H9 (cell line): ENCODE data around the gene KCNIP4. TPM values are rescaled to one million over a fixed set of nuclear protein-coding genes. Genes with fewer than 3 reads are reported as not detected.

Source experiments
- DNase-seq: peaks from one replicate; pipeline ENCODE4 v3.0.0-alpha.2; 2017
- H2AFZ ChIP-seq: one replicate; pipeline ENCODE4 v1.6.1; 2013; ENCODE audit warnings: mild to moderate bottlenecking, low read length, control low read depth, moderate library complexity
- H2AK5ac ChIP-seq: 2 replicates; pipeline ENCODE4 v1.6.1; 2013; ENCODE audit warnings: low read length, control low read depth, mixed read lengths; ENCODE audit not compliant: insufficient read length
- H2BK120ac ChIP-seq: one replicate; pipeline ENCODE4 v1.6.1; 2013; ENCODE audit warnings: low read depth, mild to moderate bottlenecking, low read length, control low read depth, inconsistent platforms; ENCODE audit not compliant: poor library complexity, severe bottlenecking
- H2BK12ac ChIP-seq: 2 replicates; pipeline ENCODE4 v1.6.1; 2013; ENCODE audit warnings: low read length, control low read depth, mixed read lengths, low read depth; ENCODE audit not compliant: insufficient read length
- H2BK15ac ChIP-seq: 2 replicates; pipeline ENCODE4 v1.6.1; 2013; ENCODE audit warnings: low read depth, low read length, control low read depth
- H2BK20ac ChIP-seq: one replicate; pipeline ENCODE4 v1.6.1; 2013; ENCODE audit warnings: low read depth, mild to moderate bottlenecking, low read length, control low read depth, inconsistent platforms; ENCODE audit not compliant: poor library complexity, severe bottlenecking
- H2BK5ac ChIP-seq: 2 replicates; pipeline ENCODE4 v1.6.1; 2013; ENCODE audit warnings: low read length, control low read depth, mixed read lengths; ENCODE audit not compliant: insufficient read length
- H3K14ac ChIP-seq: 2 replicates; pipeline ENCODE4 v1.6.1; 2013; ENCODE audit warnings: low read length, control low read depth; ENCODE audit not compliant: insufficient read depth
- H3K18ac ChIP-seq: 2 replicates; pipeline ENCODE4 v1.6.1; 2013; ENCODE audit warnings: low read depth, mild to moderate bottlenecking, mixed read lengths, low read length, control low read depth; ENCODE audit not compliant: insufficient read length
- H3K23ac ChIP-seq: 2 replicates; pipeline ENCODE4 v1.6.1; 2013; ENCODE audit warnings: low read length, control low read depth, mixed read lengths, low read depth; ENCODE audit not compliant: insufficient read length
- H3K23me2 ChIP-seq: 2 replicates; pipeline ENCODE4 v1.6.1; 2013; ENCODE audit warnings: low read depth, mild to moderate bottlenecking, mixed read lengths, low read length, control low read depth; ENCODE audit not compliant: insufficient read length, poor library complexity, severe bottlenecking
- H3K27ac ChIP-seq: 2 replicates; pipeline ENCODE4 v1.5.1; 2013; ENCODE audit warnings: low read length, control low read depth, mixed read lengths, low read depth; ENCODE audit not compliant: insufficient read length
- H3K27me3 ChIP-seq: 2 replicates; pipeline ENCODE4 v1.6.1; 2013; ENCODE audit warnings: low read length, control low read depth, inconsistent platforms; ENCODE audit not compliant: insufficient read depth
- H3K4ac ChIP-seq: 2 replicates; pipeline ENCODE4 v1.6.1; 2013; ENCODE audit warnings: low read depth, mild to moderate bottlenecking, control low read depth, inconsistent platforms, low read length, moderate library complexity
- H3K4me1 ChIP-seq: 2 replicates; pipeline ENCODE4 v1.6.1; 2013; ENCODE audit warnings: low read length, control low read depth, inconsistent platforms; ENCODE audit not compliant: insufficient read depth
- H3K4me2 ChIP-seq: 2 replicates; pipeline ENCODE4 v1.6.1; 2013; ENCODE audit warnings: low read length, control low read depth, mixed read lengths; ENCODE audit not compliant: insufficient read length, insufficient read depth
- H3K56ac ChIP-seq: 2 replicates; pipeline ENCODE4 v1.6.1; 2013; ENCODE audit warnings: low read depth, mild to moderate bottlenecking, mixed read lengths, low read length, control low read depth; ENCODE audit not compliant: insufficient read length
- H3K79me1 ChIP-seq: 2 replicates; pipeline ENCODE4 v1.6.1; 2013; ENCODE audit warnings: low read depth, mild to moderate bottlenecking, moderate library complexity, low read length, control low read depth, inconsistent platforms; ENCODE audit not compliant: insufficient read depth, poor library complexity, severe bottlenecking
- H3K79me2 ChIP-seq: 2 replicates; pipeline ENCODE4 v1.6.1; 2013; ENCODE audit warnings: low read length, control low read depth, inconsistent platforms; ENCODE audit not compliant: insufficient read depth
- H3K9ac ChIP-seq: 2 replicates; pipeline ENCODE4 v1.6.1; 2013; ENCODE audit warnings: low read length, control low read depth, mixed read lengths; ENCODE audit not compliant: insufficient read length; ENCODE audit errors: extremely low read depth
- H3K9me3 ChIP-seq: one replicate; pipeline ENCODE4 v1.6.1; 2013; ENCODE audit warnings: low read depth, low read length, inconsistent platforms; ENCODE audit not compliant: control insufficient read depth
- H3T11ph ChIP-seq: one replicate; pipeline ENCODE4 v1.6.1; 2013; ENCODE audit warnings: mild to moderate bottlenecking, low read length, control low read depth, inconsistent platforms
- H4K20me1 ChIP-seq: one replicate; pipeline ENCODE4 v1.6.1; 2013; ENCODE audit not compliant: control insufficient read depth, insufficient read length, insufficient read depth
- H4K5ac ChIP-seq: 2 replicates; pipeline ENCODE4 v1.6.1; 2013; ENCODE audit warnings: low read depth, mild to moderate bottlenecking, mixed read lengths, low read length, control low read depth; ENCODE audit not compliant: insufficient read length
- H4K8ac ChIP-seq: replicated peaks from 2 replicates; pipeline ENCODE4 v1.6.1; 2013; ENCODE audit warnings: low read length, control low read depth, mixed read lengths, low read depth; ENCODE audit not compliant: insufficient read length
- H4K91ac ChIP-seq: 2 replicates; pipeline ENCODE4 v1.6.1; 2013; ENCODE audit warnings: low read depth, mild to moderate bottlenecking, moderate library complexity, mixed read lengths, low read length, control low read depth; ENCODE audit not compliant: insufficient read length
- H3K27ac Mint-ChIP-seq, 3 experiments: 2 replicates in 2 of 3; 3 replicates in 1 of 3; pipeline ENCODE4 v1.8.0; 2020 to 2021; ENCODE audit warnings: mixed read lengths in 3 of 3, mild to moderate bottlenecking in 1 of 3, moderate library complexity in 1 of 3
- H3K27me3 Mint-ChIP-seq: 2 replicates; pipeline ENCODE4 v1.8.0; 2021; ENCODE audit warnings: low read depth, mild to moderate bottlenecking, moderate library complexity, mixed read lengths
- H3K36me3 Mint-ChIP-seq, 3 experiments: 2 replicates in 2 of 3; 3 replicates in 1 of 3; pipeline ENCODE4 v1.8.0; 2020 to 2021; ENCODE audit warnings: low read depth in 3 of 3, mixed read lengths in 3 of 3; ENCODE audit not compliant: insufficient read depth in 1 of 3
- H3K4me1 Mint-ChIP-seq, 2 experiments: 2 replicates each; pipeline ENCODE4 v1.8.0; 2020; ENCODE audit warnings: mixed read lengths in 2 of 2
- H3K4me3 Mint-ChIP-seq, 2 experiments: 2 replicates in 1 of 2; 3 replicates in 1 of 2; pipeline ENCODE4 v1.8.0; 2020 to 2021; ENCODE audit warnings: mild to moderate bottlenecking in 2 of 2, mixed read lengths in 2 of 2, moderate library complexity in 1 of 2
- H3K9me3 Mint-ChIP-seq, 2 experiments: 2 replicates in 1 of 2; 3 replicates in 1 of 2; pipeline ENCODE4 v1.8.0; 2020; ENCODE audit warnings: mild to moderate bottlenecking in 2 of 2, mixed read lengths in 2 of 2, moderate library complexity in 1 of 2
- WGBS: extraction: QIAGEN DNeasy Blood & Tissue Kit; methylation state at CpG from one replicate; pipeline ENCODE4 v1.1.7; 2013; ENCODE audit warnings: missing lambda C conversion rate, low lambda C conversion rate, mixed read lengths; ENCODE audit not compliant: insufficient read length; ENCODE audit errors: extremely low coverage; 5-methylcytosine and 5-hydroxymethylcytosine counted together
- total RNA-seq: library from RNA; stranded (reverse); gene quantifications from 2 replicates; pipeline ENCODE4 v1.2.1, GENCODE V29; 2021
- TF ChIP-seq, protein P1 (sequence below): fragments of 200-600 bp; sonication (generic); conservative IDR thresholded peaks from 3 replicates; pipeline ENCODE4 v1.8.0; 2021; ENCODE audit warnings: antibody characterized with exemption, mild to moderate bottlenecking

Gene KCNIP4
- total RNA-seq, 1 experiment from 2014 or later: not detected

DNA sequence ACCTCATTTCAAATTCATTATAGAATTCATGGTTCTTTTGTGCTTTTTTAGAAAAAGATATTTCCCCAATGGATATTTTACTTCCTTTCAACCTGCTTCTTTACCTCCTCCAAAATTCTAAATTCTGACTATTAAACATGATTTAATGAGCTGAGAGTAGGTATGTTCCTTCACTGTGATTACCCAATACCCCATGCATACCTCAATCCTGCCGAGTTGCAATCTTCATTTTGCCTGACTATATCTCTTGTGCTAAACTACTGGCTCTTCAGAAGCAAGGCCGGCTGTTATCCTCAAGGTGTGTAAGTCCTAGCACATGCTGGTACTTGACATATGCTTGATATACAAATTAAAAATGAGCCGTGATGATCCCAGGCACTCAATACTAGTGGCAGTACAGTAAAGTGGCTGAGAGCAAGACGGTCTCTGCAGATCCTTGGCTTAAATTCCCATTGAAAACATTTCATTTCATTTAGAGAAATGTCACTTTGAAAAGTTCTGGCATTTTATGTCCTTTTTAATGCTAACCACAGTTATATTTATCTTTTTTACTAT is 320.4 kb downstream of the KCNIP4 start:
- no CpG with 5 or more reads among the region's 4 CpGs for WGBS
- H3K79me2 ChIP-seq: no peaks in the 10 kb centered on the region
- H3K4ac ChIP-seq: no peak overlapping the region
- no peak overlapping the region for H4K8ac ChIP-seq
- H4K5ac ChIP-seq: no peak overlapping the region
- Mint-ChIP-seq H3K36me3 (0 out of 7 replicates have a peak, but pooled peaks cover 0 to 2% (median 0%) of the 10 kb centered on the region in 3 experiments), H3K27me3 (no peaks in the 10 kb centered on the region; the same call in 1 of the 2 replicates), H3K9me3 (no peaks in the 10 kb centered on the region), H3K27ac (no peak overlapping the region), H3K4me3 (no peak overlapping the region), H3K4me1 (0 out of 4 replicates have a peak, but pooled peaks cover 0 to 2% of the 10 kb centered on the region in 2 experiments)
- H2BK20ac ChIP-seq: no peak overlapping the region
- no peak for DNase-seq
- H3K79me1 ChIP-seq: no peaks in the 10 kb centered on the region
- no peak overlapping the region for H4K91ac ChIP-seq
- H3T11ph ChIP-seq: no peak overlapping the region
- H4K20me1 ChIP-seq: no peaks in the 10 kb centered on the region
- H3K9me3 ChIP-seq: no peaks in the 10 kb centered on the region
- H2BK12ac ChIP-seq: no peak overlapping the region
- no peak overlapping the region for H3K4me2 ChIP-seq
- TF ChIP-seq, protein P1, sequence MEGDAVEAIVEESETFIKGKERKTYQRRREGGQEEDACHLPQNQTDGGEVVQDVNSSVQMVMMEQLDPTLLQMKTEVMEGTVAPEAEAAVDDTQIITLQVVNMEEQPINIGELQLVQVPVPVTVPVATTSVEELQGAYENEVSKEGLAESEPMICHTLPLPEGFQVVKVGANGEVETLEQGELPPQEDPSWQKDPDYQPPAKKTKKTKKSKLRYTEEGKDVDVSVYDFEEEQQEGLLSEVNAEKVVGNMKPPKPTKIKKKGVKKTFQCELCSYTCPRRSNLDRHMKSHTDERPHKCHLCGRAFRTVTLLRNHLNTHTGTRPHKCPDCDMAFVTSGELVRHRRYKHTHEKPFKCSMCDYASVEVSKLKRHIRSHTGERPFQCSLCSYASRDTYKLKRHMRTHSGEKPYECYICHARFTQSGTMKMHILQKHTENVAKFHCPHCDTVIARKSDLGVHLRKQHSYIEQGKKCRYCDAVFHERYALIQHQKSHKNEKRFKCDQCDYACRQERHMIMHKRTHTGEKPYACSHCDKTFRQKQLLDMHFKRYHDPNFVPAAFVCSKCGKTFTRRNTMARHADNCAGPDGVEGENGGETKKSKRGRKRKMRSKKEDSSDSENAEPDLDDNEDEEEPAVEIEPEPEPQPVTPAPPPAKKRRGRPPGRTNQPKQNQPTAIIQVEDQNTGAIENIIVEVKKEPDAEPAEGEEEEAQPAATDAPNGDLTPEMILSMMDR: no peak
- H3K4me1 ChIP-seq: no peaks in the 10 kb centered on the region; the same call in 1 of the 2 replicates
- H3K23ac ChIP-seq: no peak overlapping the region
- no peaks in the 10 kb centered on the region for H3K23me2 ChIP-seq
- H3K27me3 ChIP-seq: no peaks in the 10 kb centered on the region
- H2BK15ac ChIP-seq: no peak overlapping the region
- H3K9ac ChIP-seq: no peak overlapping the region
- no peak overlapping the region for H2AFZ ChIP-seq
- no peak overlapping the region for H3K27ac ChIP-seq
- no peak overlapping the region for H2BK5ac ChIP-seq
- H3K56ac ChIP-seq: no peak overlapping the region
- no peak overlapping the region for H2BK120ac ChIP-seq
- H2AK5ac ChIP-seq: no peak overlapping the region
- H3K14ac ChIP-seq: no peak overlapping the region
- H3K18ac ChIP-seq: no peak overlapping the region
